Smooth muscle cell (in vitro differentiated cells): ENCODE results near the gene ENTPD8. TPM values are rescaled to one million over a fixed set of nuclear protein-coding genes. Genes with fewer than 3 reads are reported as not detected.

ENCODE experiments used
- DNase-seq: peaks from one replicate; lab custom pipeline; 2025; ENCODE audit not compliant: unreplicated experiment; lab: John Stamatoyannopoulos, UW
- H2AFZ ChIP-seq: fragments of 200-600 bp; sonication (generic); 2 replicates; pipeline ENCODE4 v1.6.0; 2016; ENCODE audit warnings: antibody characterized with exemption, low read depth, mild to moderate bottlenecking
- H3F3A ChIP-seq: fragments of 200-600 bp; sonication (generic); 2 replicates; pipeline ENCODE4 v1.6.0; 2017; ENCODE audit warnings: antibody characterized with exemption, low read depth
- H3K27ac ChIP-seq: fragments of 200-600 bp; sonication (generic); 2 replicates; pipeline ENCODE4 v1.5.1; 2016; ENCODE audit warnings: low read depth, mild to moderate bottlenecking
- H3K27me3 ChIP-seq: fragments of 200-600 bp; sonication (generic); 2 replicates; pipeline ENCODE4 v1.6.1; 2016; ENCODE audit warnings: low read depth, mild to moderate bottlenecking
- H3K36me3 ChIP-seq: fragments of 200-600 bp; sonication (generic); 2 replicates; pipeline ENCODE4 v1.5.1; 2016; ENCODE audit warnings: low read depth
- H3K4me1 ChIP-seq: fragments of 200-600 bp; sonication (generic); 2 replicates; pipeline ENCODE4 v1.5.1; 2016; ENCODE audit warnings: low read depth
- H3K4me2 ChIP-seq: fragments of 200-600 bp; sonication (generic); 2 replicates; pipeline ENCODE4 v1.6.0; 2016; ENCODE audit warnings: mild to moderate bottlenecking
- H3K4me3 ChIP-seq: fragments of 200-600 bp; sonication (generic); 2 replicates; pipeline ENCODE4 v1.5.1; 2016; ENCODE audit warnings: mild to moderate bottlenecking
- H3K79me2 ChIP-seq: fragments of 200-600 bp; sonication (generic); 2 replicates; pipeline ENCODE4 v1.6.0; 2016; ENCODE audit warnings: low read depth, mild to moderate bottlenecking
- H3K9ac ChIP-seq: fragments of 200-600 bp; sonication (generic); 2 replicates; pipeline ENCODE4 v1.6.0; 2016; ENCODE audit warnings: low read depth
- H3K9me3 ChIP-seq: fragments of 200-600 bp; sonication (generic); replicated peaks from 2 replicates; pipeline ENCODE4 v1.5.1; 2016; ENCODE audit warnings: low read depth
- H4K20me1 ChIP-seq: fragments of 200-600 bp; sonication (generic); 2 replicates; pipeline ENCODE4 v1.6.0; 2016; ENCODE audit warnings: low read depth
- CTCF ChIP-seq: fragments of 200-600 bp; sonication (generic); IDR thresholded peaks from 2 replicates; pipeline ENCODE4 v1.5.1; 2017; ENCODE audit warnings: borderline replicate concordance, mild to moderate bottlenecking, antibody characterized with exemption; ENCODE audit not compliant: insufficient read depth, poor library complexity, severe bottlenecking
- WGBS: methylation state at CpG from one replicate; pipeline ENCODE4 v1.1.7; 2016; ENCODE audit warnings: low lambda C conversion rate; 5-methylcytosine and 5-hydroxymethylcytosine counted together
- polyA plus RNA-seq: library from polyadenylated mRNA; unstranded; fragments of >200 nt; fragmentation: Nextera tagmentation; extraction: Ambion mirVana; gene quantifications from 2 replicates; pipeline ENCODE4 v1.2.1, GENCODE V29; 2016
- total RNA-seq: library from RNA; depleted of rRNA; stranded (reverse); fragments of >200 nt; gene quantifications from 2 replicates; pipeline ENCODE4 v1.2.3, GENCODE V29; 2014

Gene ENTPD8
- total and polyA plus RNA-seq, 2 experiments from 2014 or later: not detected

- Histone ChIP-seq H3K79me2 (no peaks in the 10 kb centered on the region), H3K27ac (no peak overlapping the region), H3K4me3 (no peak overlapping the region), H3K27me3 (no peaks in the 10 kb centered on the region), H3K4me1 (no peaks in the 10 kb centered on the region), H3K9ac (no peak overlapping the region), H3K4me2 (no peak overlapping the region), H3K36me3 (no peaks in the 10 kb centered on the region), H3F3A (no peaks in the 10 kb centered on the region), H4K20me1 (peaks cover 26% of the 10 kb centered on the region), H2AFZ (no peak overlapping the region), H3K9me3 (no peaks in the 10 kb centered on the region)
- TF ChIP-seq CTCF: no peak
- 96% methylated on average over 48 of the region's 60 CpGs for WGBS
- no peak for DNase-seq
These were observed 42.3 kb downstream of the ENTPD8 start for GRCh38 chr9:137398561-137399468.

GRCh38 chr9:137397675-137398423 lies 43.3 kb downstream of the ENTPD8 start:
- Histone ChIP-seq H3K9ac (no peak overlapping the region), H3K79me2 (no peaks in the 10 kb centered on the region), H3K4me1 (no peaks in the 10 kb centered on the region), H3K4me3 (no peak overlapping the region), H3F3A (no peaks in the 10 kb centered on the region), H3K36me3 (no peaks in the 10 kb centered on the region), H3K9me3 (no peaks in the 10 kb centered on the region), H4K20me1 (peaks cover 32% of the 10 kb centered on the region), H3K27ac (no peak overlapping the region), H3K27me3 (no peaks in the 10 kb centered on the region), H3K4me2 (no peak overlapping the region), H2AFZ (no peak overlapping the region)
- TF ChIP-seq CTCF: no peak
- WGBS: 93% methylated on average over 20 of the region's 20 CpGs
- DNase-seq: no peak

GRCh38 chr9:137396634-137397367 lies 44.4 kb downstream of the ENTPD8 start:
- peaks cover 32% of the 10 kb centered on the region for H4K20me1 ChIP-seq
- WGBS: 89% methylated on average over 25 of the region's 26 CpGs
- H2AFZ ChIP-seq: no peak overlapping the region
- no peaks in the 10 kb centered on the region for H3K27me3 ChIP-seq
- no peak overlapping the region for H3K4me3 ChIP-seq
- no peak overlapping the region for H3K4me2 ChIP-seq
- H3K79me2 ChIP-seq: no peaks in the 10 kb centered on the region
- no peaks in the 10 kb centered on the region for H3K36me3 ChIP-seq
- peak overlapping the region; percentile 26 for H3K27ac ChIP-seq
- no peaks in the 10 kb centered on the region for H3F3A ChIP-seq
- H3K9me3 ChIP-seq: no peaks in the 10 kb centered on the region
- no peak for TF ChIP-seq CTCF
- H3K4me1 ChIP-seq: no peaks in the 10 kb centered on the region
- no peak overlapping the region for H3K9ac ChIP-seq
- DNase-seq: no peak
